Esophagus muscularis mucosa (tissue), 4 donors: ENCODE data around the gene C9. TPM values are rescaled to one million over a fixed set of nuclear protein-coding genes. Genes with fewer than 3 reads are reported as not detected.
A peak's percentile ranks its signal among the peaks of the same experiment; 100 is the strongest.
"Not testable (repeated sequence)": the region's sequence is repeated elsewhere in the genome, so short reads cannot be mapped to it uniquely, and the experiment has no call there.

Source experiments
- DNase-seq: peaks from one replicate; pipeline ENCODE4 v3.0.0-alpha.2; 2017; ENCODE audit errors: extremely low spot score
- H3K27ac ChIP-seq, 4 donors: fragments of 200-600 bp; sonication (generic); replicated peaks in 1 of 4; 1 replicate in 3 of 4; 2 replicates in 1 of 4; pipeline ENCODE4 v1.5.1; 2016 to 2019; ENCODE audit warnings: mild to moderate bottlenecking in 1 of 4
- H3K27me3 ChIP-seq, 4 donors: fragments of 200-600 bp; sonication (generic); one replicate each; pipeline versions ENCODE4 v1.5.1 to v1.6.0; 2016 to 2019
- H3K36me3 ChIP-seq, 4 donors: fragments of 200-600 bp; sonication (generic); one replicate each; pipeline ENCODE4 v1.5.1; 2016 to 2019
- H3K4me1 ChIP-seq, 4 donors: fragments of 200-600 bp; sonication (generic); one replicate each; pipeline ENCODE4 v1.5.1; 2016 to 2019
- H3K4me3 ChIP-seq, 4 donors: fragments of 200-600 bp; sonication (generic); 1 replicate in 2 of 4; 2 replicates in 2 of 4; pipeline ENCODE4 v1.5.1; 2016 to 2019; ENCODE audit warnings: mild to moderate bottlenecking in 4 of 4, moderate library complexity in 1 of 4
- H3K9me3 ChIP-seq, 4 donors: fragments of 200-600 bp; sonication (generic); 1 replicate in 3 of 4; 2 replicates in 1 of 4; pipeline ENCODE4 v1.5.1; 2016 to 2019
- EP300 ChIP-seq: sonication (generic); formaldehyde crosslinking; IDR thresholded peaks from one replicate; pipeline ENCODE4 v1.6.1; 2017; ENCODE audit warnings: antibody characterized with exemption
- POLR2A ChIP-seq: fragments of 450-650 bp; IDR thresholded peaks from one replicate; pipeline ENCODE4 v1.6.1; 2017; ENCODE audit warnings: antibody characterized with exemption, moderate library complexity, mild to moderate bottlenecking, low read depth
- POLR2AphosphoS5 ChIP-seq, 2 donors: sonication (generic); formaldehyde crosslinking; IDR thresholded peaks; one replicate each; pipeline ENCODE4 v1.6.1; 2017; ENCODE audit warnings: antibody characterized with exemption in 2 of 2
- WGBS: methylation state at CpG from one replicate; pipeline ENCODE4 v1.1.5; 2018; 5-methylcytosine and 5-hydroxymethylcytosine counted together
- intact Hi-C: fragments of 100-400 bp; cut with DNase I; formaldehyde crosslinking; loops from one replicate; pipeline ENCODE4 v1.15.1; 2023
- total RNA-seq, 4 donors: library from RNA; depleted of rRNA; stranded (reverse); fragments of >200 nt; gene quantifications; one replicate each; pipeline versions ENCODE4 v1.1.0 to v1.2.1, GENCODE V29; 2016
- TF ChIP-seq, protein P1 (sequence below), 3 experiments: fragments of 200-600 bp in 2 of 3; fragments of 450-650 bp in 1 of 3; sonication (generic) in 2 of 3; IDR thresholded peaks; one replicate each; pipeline ENCODE4 v1.5.1; 2017 to 2019; ENCODE audit warnings: antibody characterized with exemption in 3 of 3, mild to moderate bottlenecking in 2 of 3, moderate library complexity in 1 of 3

C9 gene
- total RNA-seq, 4 donors from 2014 or later: not detected

DNA sequence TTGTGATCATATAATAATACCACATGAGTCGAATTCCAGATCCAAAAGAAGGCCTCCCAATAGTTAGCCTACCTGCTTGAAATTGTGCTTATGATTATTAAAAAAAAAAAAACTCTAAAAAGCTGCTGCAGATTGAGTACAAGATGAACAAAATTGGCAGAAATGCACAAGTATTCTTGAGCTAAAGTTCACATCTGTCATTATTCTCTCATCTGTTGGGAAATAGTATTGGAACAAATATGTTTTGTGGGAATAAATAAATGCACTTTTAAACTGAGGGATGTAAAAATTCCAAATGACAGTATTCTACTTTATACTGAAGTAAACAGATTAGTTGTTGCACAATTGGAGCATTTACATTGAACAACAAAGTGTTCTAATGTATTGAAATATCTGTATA lies 44.7 kb upstream of the C9 start:
- Histone ChIP-seq H3K4me3 (no peak overlapping the region), H3K27ac (peak overlapping the region in 2 of 4 donors; percentile 10 to 18), H3K9me3 (no peaks in the 10 kb centered on the region), H3K27me3 (no peaks in the 10 kb centered on the region), H3K4me1 (peaks cover 36 to 85% (median 75%) of the 10 kb centered on the region in 4 donors), H3K36me3 (no peaks in the 10 kb centered on the region)
- no peak for DNase-seq
- intact Hi-C loops: no loop called here
- WGBS: 86% methylated on average over 1 of the region's 1 CpG
- TF ChIP-seq, protein P1, sequence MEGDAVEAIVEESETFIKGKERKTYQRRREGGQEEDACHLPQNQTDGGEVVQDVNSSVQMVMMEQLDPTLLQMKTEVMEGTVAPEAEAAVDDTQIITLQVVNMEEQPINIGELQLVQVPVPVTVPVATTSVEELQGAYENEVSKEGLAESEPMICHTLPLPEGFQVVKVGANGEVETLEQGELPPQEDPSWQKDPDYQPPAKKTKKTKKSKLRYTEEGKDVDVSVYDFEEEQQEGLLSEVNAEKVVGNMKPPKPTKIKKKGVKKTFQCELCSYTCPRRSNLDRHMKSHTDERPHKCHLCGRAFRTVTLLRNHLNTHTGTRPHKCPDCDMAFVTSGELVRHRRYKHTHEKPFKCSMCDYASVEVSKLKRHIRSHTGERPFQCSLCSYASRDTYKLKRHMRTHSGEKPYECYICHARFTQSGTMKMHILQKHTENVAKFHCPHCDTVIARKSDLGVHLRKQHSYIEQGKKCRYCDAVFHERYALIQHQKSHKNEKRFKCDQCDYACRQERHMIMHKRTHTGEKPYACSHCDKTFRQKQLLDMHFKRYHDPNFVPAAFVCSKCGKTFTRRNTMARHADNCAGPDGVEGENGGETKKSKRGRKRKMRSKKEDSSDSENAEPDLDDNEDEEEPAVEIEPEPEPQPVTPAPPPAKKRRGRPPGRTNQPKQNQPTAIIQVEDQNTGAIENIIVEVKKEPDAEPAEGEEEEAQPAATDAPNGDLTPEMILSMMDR (IDR thresholded peaks at IDR 0.05): no peak
- no peak for TF ChIP-seq POLR2AphosphoS5 (IDR thresholded peaks at IDR 0.05)
- TF ChIP-seq POLR2A: no peak
- TF ChIP-seq EP300: no peak

DNA sequence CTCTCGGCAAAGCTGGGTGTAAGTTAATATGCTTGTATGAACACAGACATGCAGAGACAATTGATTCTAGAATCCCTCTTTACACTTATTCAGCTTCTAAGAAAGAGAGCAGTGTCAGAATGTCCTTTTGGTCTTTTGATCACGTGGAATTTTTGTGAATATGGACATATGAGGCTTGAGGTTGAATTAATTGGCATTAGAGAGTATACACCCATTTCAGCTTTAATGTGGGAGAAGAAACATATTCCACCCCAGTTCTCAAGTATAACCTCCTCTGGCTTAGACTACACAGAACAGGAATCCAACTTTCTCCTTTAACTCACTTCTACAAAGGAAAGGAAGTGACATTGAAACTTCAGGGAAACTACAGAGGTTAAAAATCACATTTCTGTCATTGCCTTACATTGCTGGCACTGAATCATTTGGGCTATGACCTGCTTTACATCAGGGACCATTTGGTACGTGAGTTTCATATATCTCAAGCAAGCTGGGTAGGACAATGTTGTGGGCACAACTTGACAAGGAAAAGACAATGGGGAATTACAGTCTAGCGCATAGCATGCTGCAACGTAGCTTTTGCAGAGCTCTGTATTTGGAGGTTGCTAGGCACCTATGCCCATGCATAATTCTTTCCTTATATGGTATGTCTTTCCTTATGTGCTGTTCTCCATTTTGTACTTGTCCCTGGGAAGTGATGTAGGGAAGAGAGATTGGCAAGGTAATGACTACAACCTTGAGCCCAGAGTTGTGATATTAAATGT lies 41.0 kb upstream of the C9 start:
- 62% methylated on average over 5 of the region's 5 CpGs for WGBS
- H3K4me1 ChIP-seq: peaks cover 31 to 73% (median 60%) of the 10 kb centered on the region in 4 donors
- H3K27ac ChIP-seq: no peak overlapping the region
- TF ChIP-seq EP300: no peak
- no peak for TF ChIP-seq POLR2A
- TF ChIP-seq POLR2AphosphoS5 (IDR thresholded peaks at IDR 0.05): no peak
- TF ChIP-seq, protein P1 (IDR thresholded peaks at IDR 0.05): no peak
- DNase-seq: no peak
- H3K36me3 ChIP-seq: no peaks in the 10 kb centered on the region
- no peaks in the 10 kb centered on the region for H3K9me3 ChIP-seq
- H3K4me3 ChIP-seq: no peak overlapping the region
- H3K27me3 ChIP-seq: no peaks in the 10 kb centered on the region
- intact Hi-C loops: no loop called here

DNA sequence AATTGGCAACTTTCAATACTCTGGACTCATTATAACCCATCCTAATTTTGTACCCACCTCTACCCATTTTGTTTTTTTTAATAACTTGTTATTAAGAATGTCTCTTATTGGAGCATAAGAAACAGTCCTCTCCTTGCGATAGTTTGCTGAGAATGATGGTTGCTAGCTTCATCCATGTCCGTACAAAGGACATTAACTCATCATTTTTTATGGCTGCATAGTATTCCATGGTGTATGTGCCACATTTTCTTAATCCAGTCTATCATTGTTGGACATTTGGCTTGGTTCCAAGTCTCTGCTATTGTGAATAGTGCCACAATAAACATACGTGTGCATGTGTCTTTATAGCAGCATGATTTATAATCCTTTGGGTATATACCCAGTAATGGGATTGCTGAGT lies 39.5 kb upstream of the C9 start:
- peaks cover 34 to 73% (median 62%) of the 10 kb centered on the region in 4 donors for H3K4me1 ChIP-seq
- 84% methylated on average over 3 of the region's 3 CpGs for WGBS
- H3K36me3 ChIP-seq, intact Hi-C loops, DNase-seq, H3K9me3 ChIP-seq, H3K4me3 ChIP-seq, H3K27ac ChIP-seq, H3K27me3 ChIP-seq: not testable (repeated sequence)

DNA sequence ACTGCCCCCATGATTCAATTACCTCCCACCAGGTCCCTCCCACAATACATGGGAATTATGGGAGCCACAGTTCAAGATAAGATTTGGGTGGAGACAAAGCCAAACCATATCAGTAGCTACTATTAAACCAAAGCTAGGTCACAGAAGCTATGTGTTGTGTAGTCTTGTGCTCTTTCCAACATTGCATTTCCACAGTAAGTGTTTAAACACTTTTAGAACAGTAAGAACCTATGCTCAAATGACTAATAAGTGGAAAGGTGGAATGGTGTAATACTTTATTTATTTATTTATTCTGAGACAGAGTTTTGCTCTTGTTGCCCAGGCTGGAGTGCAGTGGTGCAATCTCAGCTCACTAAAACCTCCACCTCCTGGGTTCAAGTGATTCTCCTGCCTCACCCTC lies 37.8 kb upstream of the C9 start:
- H3K9me3 ChIP-seq, H3K27me3 ChIP-seq, DNase-seq, H3K36me3 ChIP-seq, intact Hi-C loops, H3K4me3 ChIP-seq: not testable (repeated sequence)
- Histone ChIP-seq H3K27ac (peak overlapping the region; percentile 1 to 78 (median 44)), H3K4me1 (peaks cover 30 to 73% (median 59%) of the 10 kb centered on the region in 4 donors)

DNA sequence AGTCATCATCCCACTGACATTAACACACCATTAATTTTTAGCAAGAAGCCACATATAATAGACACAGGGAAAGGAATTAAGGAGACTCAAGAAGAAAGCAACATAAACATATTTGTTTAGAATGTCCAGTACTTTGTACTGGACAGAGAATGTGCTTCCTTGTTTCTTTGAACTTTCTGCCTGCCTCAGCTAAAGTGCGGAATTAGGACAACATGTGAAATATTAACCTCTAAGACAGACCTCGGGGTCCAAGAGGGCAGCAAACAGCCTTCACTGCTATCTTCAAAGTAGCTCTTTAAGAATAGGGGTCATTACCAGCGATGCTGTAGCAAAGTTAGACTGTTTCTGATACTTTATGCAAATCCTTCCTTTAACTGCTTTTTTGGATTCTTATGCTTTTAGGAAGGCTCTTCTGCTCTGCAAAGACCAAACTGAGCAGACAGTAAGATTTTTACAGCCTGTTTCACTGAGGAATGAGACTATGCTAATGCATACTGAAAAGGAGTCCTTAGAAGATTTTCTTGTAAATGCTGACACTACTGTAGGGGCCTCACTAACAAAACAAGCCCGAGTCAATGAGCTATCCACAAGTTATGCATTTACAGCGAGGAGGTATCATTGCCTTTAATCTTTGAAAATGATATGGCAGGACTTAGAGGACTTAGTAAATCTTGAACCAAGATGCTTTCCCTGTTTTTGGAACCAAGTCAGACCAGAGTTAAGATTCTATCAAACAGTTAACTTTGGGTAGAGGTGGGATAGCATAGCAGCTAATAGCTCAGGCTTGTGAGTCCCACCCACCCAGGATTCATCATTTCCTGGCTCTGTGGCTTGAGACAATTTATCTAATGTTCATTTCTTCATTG lies 36.7 kb upstream of the C9 start:
- TF ChIP-seq POLR2AphosphoS5 (IDR thresholded peaks at IDR 0.05): no peak
- TF ChIP-seq, protein P1 (IDR thresholded peaks at IDR 0.05): no peak
- no peak for TF ChIP-seq EP300
- no peak for TF ChIP-seq POLR2A
- Histone ChIP-seq H3K36me3 (peaks cover 0 to 8% (median 0%) of the 10 kb centered on the region in 4 donors), H3K4me1 (peaks cover 30 to 78% (median 63%) of the 10 kb centered on the region in 4 donors), H3K27ac (peak overlapping the region; percentile 70 to 83 (median 78)), H3K27me3 (no peaks in the 10 kb centered on the region), H3K9me3 (no peaks in the 10 kb centered on the region), H3K4me3 (no peak overlapping the region)
- no peak for DNase-seq
- intact Hi-C loops: no loop called here
- WGBS: 83% methylated on average over 5 of the region's 5 CpGs
